Fibroblast of lung (primary cell): Measurements from ENCODE around the gene PRR35. TPM values are rescaled to one million over a fixed set of nuclear protein-coding genes. Genes with fewer than 3 reads are reported as not detected.
A peak's percentile ranks its signal among the peaks of the same experiment; 100 is the strongest.

ENCODE experiments used
- DNase-seq, 2 donors: peaks; one replicate each; pipeline versions ENCODE4 v3.0.0 to v3.0.0-alpha.2; 2010; ENCODE audit warnings: low read depth in 2 of 2
- H2AFZ ChIP-seq: 2 replicates; pipeline ENCODE4 v1.5.1; 2012; ENCODE audit warnings: low read length, control low read depth, inconsistent platforms
- H3K27ac ChIP-seq: 2 replicates; pipeline ENCODE4 v1.5.1; 2011; ENCODE audit warnings: low read length, control low read depth; ENCODE audit not compliant: insufficient read depth
- H3K27me3 ChIP-seq: 2 replicates; pipeline ENCODE4 v1.5.1; 2011; ENCODE audit warnings: mild to moderate bottlenecking, low read length; ENCODE audit not compliant: control insufficient read depth, insufficient read depth
- H3K36me3 ChIP-seq: 2 replicates; pipeline ENCODE4 v1.5.1; 2011; ENCODE audit warnings: low read length; ENCODE audit not compliant: control insufficient read depth, insufficient read depth
- H3K4me1 ChIP-seq: 2 replicates; pipeline ENCODE4 v1.5.1; 2011; ENCODE audit warnings: low read length; ENCODE audit not compliant: control insufficient read depth, insufficient read depth; ENCODE audit errors: extremely low read depth
- H3K4me2 ChIP-seq: 2 replicates; pipeline ENCODE4 v1.5.1; 2011; ENCODE audit warnings: low read length, control low read depth; ENCODE audit not compliant: insufficient read depth; ENCODE audit errors: extremely low read depth
- H3K4me3 ChIP-seq, 4 experiments: fragments of 200-600 bp in 1 of 4; sonication (generic) in 1 of 4; replicated peaks in 1 of 4; 2 replicates each; pipeline ENCODE4 v1.5.1; 2011 to 2016; ENCODE audit warnings: low read length in 4 of 4, low read depth in 3 of 4, mild to moderate bottlenecking in 3 of 4, control low read depth in 2 of 4, inconsistent platforms in 1 of 4, mixed read lengths in 1 of 4; ENCODE audit not compliant: insufficient read depth in 1 of 4; ENCODE audit errors: control extremely low read depth in 1 of 4
- H3K79me2 ChIP-seq: 2 replicates; pipeline ENCODE4 v1.5.1; 2012; ENCODE audit warnings: mild to moderate bottlenecking, low read length, inconsistent platforms; ENCODE audit not compliant: control insufficient read depth, insufficient read depth
- H3K9ac ChIP-seq: 2 replicates; pipeline ENCODE4 v1.5.1; 2011; ENCODE audit warnings: mild to moderate bottlenecking, low read length, control low read depth; ENCODE audit not compliant: insufficient read depth
- H3K9me3 ChIP-seq: 2 replicates; pipeline ENCODE4 v1.5.1; 2012; ENCODE audit warnings: low read depth, low read length; ENCODE audit not compliant: control insufficient read depth, insufficient read depth
- H4K20me1 ChIP-seq: 2 replicates; pipeline ENCODE4 v1.5.1; 2011; ENCODE audit warnings: low read length; ENCODE audit not compliant: control insufficient read depth, insufficient read depth; ENCODE audit errors: extremely low read depth
- EZH2 ChIP-seq: IDR thresholded peaks from 2 replicates; pipeline ENCODE4 v1.5.1; 2012; ENCODE audit warnings: low read length, control low read depth, mild to moderate bottlenecking; ENCODE audit errors: missing control alignments
- polyA plus RNA-seq, 2 donors: library from polyadenylated mRNA; depleted of rRNA in 1 of 2; stranded (reverse) in 1 of 2; unstranded in 1 of 2; fragments of >200 nt; gene quantifications; 2 replicates each; pipeline ENCODE4 v1.2.1, GENCODE V29; 2011 to 2012; ENCODE audit warnings: missing spikeins in 1 of 2
- total RNA-seq: library from RNA; depleted of rRNA; stranded (reverse); fragments of >200 nt; gene quantifications from 2 replicates; pipeline ENCODE4 v1.2.1, GENCODE V29; 2014
- TF ChIP-seq, protein P1 (sequence below), 2 donors: IDR thresholded peaks in 1 of 2; conservative IDR thresholded peaks in 1 of 2; 1 replicate in 1 of 2; 2 replicates in 1 of 2; pipeline ENCODE4 v1.5.1; 2011 to 2012; ENCODE audit warnings: low read length in 2 of 2, control low read depth in 1 of 2, inconsistent platforms in 1 of 2, low read depth in 1 of 2, mild to moderate bottlenecking in 1 of 2

Gene PRR35
- total and polyA plus RNA-seq, 2 donors (not counting 1 experiment from before 2014, with no cell fraction given) = not detected

DNA sequence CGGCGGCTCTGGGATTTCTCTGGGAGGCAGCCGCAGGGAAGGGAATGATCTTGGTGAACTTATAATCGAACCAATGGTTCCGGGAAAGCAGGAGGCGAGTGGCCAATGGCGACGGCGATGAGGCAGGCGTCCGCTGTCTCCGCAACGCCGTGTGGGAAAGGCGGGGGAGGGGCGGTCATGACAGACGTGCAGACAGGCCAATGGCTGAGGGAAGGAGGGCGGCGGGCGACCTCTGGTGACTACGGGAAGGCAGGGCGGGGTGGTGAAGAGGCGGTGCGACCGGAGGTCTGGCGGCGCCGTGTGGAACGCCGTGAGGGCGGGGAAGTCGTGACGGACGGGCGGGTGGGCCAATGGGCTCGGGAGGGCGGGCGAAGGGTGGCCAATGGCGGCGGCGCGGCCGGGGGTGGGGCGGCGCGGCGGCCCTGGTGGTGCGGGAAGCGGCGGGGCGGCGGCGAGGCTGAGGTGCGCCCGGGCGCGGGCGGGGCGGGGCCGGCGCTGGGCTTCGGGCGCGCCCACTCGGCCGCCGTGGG is 29.5 kb downstream of the PRR35 start, which contains the start of gene RAB40C:
RAB40C (plus strand) TSS at position 409 of the 530 bp plus-strand sequence. CDS start 226 bp downstream, outside the sequence.
- TF ChIP-seq, protein P1, sequence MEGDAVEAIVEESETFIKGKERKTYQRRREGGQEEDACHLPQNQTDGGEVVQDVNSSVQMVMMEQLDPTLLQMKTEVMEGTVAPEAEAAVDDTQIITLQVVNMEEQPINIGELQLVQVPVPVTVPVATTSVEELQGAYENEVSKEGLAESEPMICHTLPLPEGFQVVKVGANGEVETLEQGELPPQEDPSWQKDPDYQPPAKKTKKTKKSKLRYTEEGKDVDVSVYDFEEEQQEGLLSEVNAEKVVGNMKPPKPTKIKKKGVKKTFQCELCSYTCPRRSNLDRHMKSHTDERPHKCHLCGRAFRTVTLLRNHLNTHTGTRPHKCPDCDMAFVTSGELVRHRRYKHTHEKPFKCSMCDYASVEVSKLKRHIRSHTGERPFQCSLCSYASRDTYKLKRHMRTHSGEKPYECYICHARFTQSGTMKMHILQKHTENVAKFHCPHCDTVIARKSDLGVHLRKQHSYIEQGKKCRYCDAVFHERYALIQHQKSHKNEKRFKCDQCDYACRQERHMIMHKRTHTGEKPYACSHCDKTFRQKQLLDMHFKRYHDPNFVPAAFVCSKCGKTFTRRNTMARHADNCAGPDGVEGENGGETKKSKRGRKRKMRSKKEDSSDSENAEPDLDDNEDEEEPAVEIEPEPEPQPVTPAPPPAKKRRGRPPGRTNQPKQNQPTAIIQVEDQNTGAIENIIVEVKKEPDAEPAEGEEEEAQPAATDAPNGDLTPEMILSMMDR (conservative IDR thresholded peaks at IDR 0.05 in 1 of 2, IDR thresholded peaks at IDR 0.05 in 1 of 2; ENCODE audit: low read depth in 1 of 2, low read length in 2 of 2) = no peak
- TF ChIP-seq EZH2 = no peak
- Histone ChIP-seq H4K20me1 (no peaks in the 10 kb centered on the region), H3K27ac (peak within 1 kb of the TSS; percentile 90), H3K9me3 (no peaks in the 10 kb centered on the region), H3K79me2 (peaks cover 18% of the 10 kb centered on the region), H3K4me1 (peaks cover 16% of the 10 kb centered on the region), H3K36me3 (no peaks in the 10 kb centered on the region), H2AFZ (peak within 1 kb of the TSS; percentile 92), H3K4me3 (peak within 1 kb of the TSS; percentile 60 to 94 (median 90)), H3K9ac (peak within 1 kb of the TSS; percentile 94), H3K27me3 (no peaks in the 10 kb centered on the region), H3K4me2 (peak within 1 kb of the TSS; percentile 99)
- DNase-seq = peak; percentile 97 to 98

GRCh38 chr16:590188-590814 is 30.1 kb downstream of the PRR35 start:
- DNase-seq = peak; percentile 37 to 41
- Histone ChIP-seq H3K9me3 (no peaks in the 10 kb centered on the region), H3K4me2 (peak overlapping the region; percentile 99), H3K27ac (peak overlapping the region; percentile 61), H3K79me2 (peaks cover 19% of the 10 kb centered on the region), H3K4me3 (peak overlapping the region; percentile 57 to 88 (median 86)), H3K9ac (peak overlapping the region; percentile 74), H3K36me3 (no peaks in the 10 kb centered on the region), H2AFZ (peak overlapping the region; percentile 68), H3K4me1 (peaks cover 16% of the 10 kb centered on the region), H4K20me1 (no peaks in the 10 kb centered on the region), H3K27me3 (no peaks in the 10 kb centered on the region)
- TF ChIP-seq EZH2 = no peak
- TF ChIP-seq, protein P1 (conservative IDR thresholded peaks at IDR 0.05 in 1 of 2, IDR thresholded peaks at IDR 0.05 in 1 of 2; ENCODE audit: low read depth in 1 of 2, low read length in 2 of 2) = no peak

GRCh38 chr16:590815-591200 is 30.6 kb downstream of the PRR35 start:
- peak overlapping the region; percentile 57 to 88 (median 86) for H3K4me3 ChIP-seq
- H3K4me1 ChIP-seq = peaks cover 13% of the 10 kb centered on the region
- peak overlapping the region; percentile 99 for H3K4me2 ChIP-seq
- no peaks in the 10 kb centered on the region for H3K9me3 ChIP-seq
- H3K9ac ChIP-seq = peak overlapping the region; percentile 74
- H2AFZ ChIP-seq = no peak overlapping the region
- TF ChIP-seq EZH2 = no peak
- TF ChIP-seq, protein P1 (conservative IDR thresholded peaks at IDR 0.05 in 1 of 2, IDR thresholded peaks at IDR 0.05 in 1 of 2; ENCODE audit: low read depth in 1 of 2, low read length in 2 of 2) = no peak
- H4K20me1 ChIP-seq = no peaks in the 10 kb centered on the region
- peaks cover 19% of the 10 kb centered on the region for H3K79me2 ChIP-seq
- H3K27ac ChIP-seq = peak overlapping the region; percentile 61
- H3K27me3 ChIP-seq = no peaks in the 10 kb centered on the region
- H3K36me3 ChIP-seq = no peaks in the 10 kb centered on the region
- no peak for DNase-seq
